LNCaP clone FGC (cell line): ENCODE measurements around the gene EML6.

Experiments
- DNase-seq: peaks from one replicate; pipeline ENCODE4 v3.0.0-alpha.2; 2011; ENCODE audit warnings: low read depth
- H3K4me3 ChIP-seq: 2 replicates; pipeline ENCODE4 v1.5.1; 2011; ENCODE audit warnings: mild to moderate bottlenecking, low read depth, low read length, control low read depth
- TF ChIP-seq, protein P1 (sequence below): IDR thresholded peaks from 2 replicates; pipeline ENCODE4 v1.5.1; 2012; ENCODE audit warnings: mild to moderate bottlenecking; ENCODE audit not compliant: control insufficient read depth, insufficient read depth; ENCODE audit errors: extremely low read depth

Gene EML6

DNA sequence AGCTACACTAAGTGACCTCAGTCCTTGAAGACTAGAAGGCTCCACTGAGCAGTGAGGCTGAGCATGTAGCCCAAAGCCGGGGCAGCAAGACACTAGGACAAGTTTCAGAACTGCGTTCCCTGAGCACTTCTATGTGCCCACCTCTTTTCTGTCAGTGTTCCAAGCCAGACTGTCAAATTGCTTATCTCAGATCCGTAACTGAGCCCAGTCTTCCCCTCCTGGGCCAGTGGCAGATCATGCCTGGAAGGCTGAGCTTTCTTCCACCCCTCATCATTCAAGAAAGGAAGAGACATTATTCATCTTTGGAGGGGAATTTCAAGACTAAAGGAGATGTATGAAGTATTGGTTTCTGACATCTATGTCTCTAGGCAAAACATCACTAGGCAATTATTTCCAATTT is 49.8 kb downstream of the EML6 start:
- DNase-seq, result no peak
- no peak overlapping the region for H3K4me3 ChIP-seq
- TF ChIP-seq, protein P1, sequence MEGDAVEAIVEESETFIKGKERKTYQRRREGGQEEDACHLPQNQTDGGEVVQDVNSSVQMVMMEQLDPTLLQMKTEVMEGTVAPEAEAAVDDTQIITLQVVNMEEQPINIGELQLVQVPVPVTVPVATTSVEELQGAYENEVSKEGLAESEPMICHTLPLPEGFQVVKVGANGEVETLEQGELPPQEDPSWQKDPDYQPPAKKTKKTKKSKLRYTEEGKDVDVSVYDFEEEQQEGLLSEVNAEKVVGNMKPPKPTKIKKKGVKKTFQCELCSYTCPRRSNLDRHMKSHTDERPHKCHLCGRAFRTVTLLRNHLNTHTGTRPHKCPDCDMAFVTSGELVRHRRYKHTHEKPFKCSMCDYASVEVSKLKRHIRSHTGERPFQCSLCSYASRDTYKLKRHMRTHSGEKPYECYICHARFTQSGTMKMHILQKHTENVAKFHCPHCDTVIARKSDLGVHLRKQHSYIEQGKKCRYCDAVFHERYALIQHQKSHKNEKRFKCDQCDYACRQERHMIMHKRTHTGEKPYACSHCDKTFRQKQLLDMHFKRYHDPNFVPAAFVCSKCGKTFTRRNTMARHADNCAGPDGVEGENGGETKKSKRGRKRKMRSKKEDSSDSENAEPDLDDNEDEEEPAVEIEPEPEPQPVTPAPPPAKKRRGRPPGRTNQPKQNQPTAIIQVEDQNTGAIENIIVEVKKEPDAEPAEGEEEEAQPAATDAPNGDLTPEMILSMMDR, result no peak

- TF ChIP-seq, protein P1, result no peak
- H3K4me3 ChIP-seq, result no peak overlapping the region
- no peak for DNase-seq
These were observed 50.4 kb downstream of the EML6 start for GRCh38 chr2:54773838-54774237.

- H3K4me3 ChIP-seq, result no peak overlapping the region
- DNase-seq, result no peak
- TF ChIP-seq, protein P1, result no peak
These were observed 52.2 kb downstream of the EML6 start for GRCh38 chr2:54775710-54776109.

DNA sequence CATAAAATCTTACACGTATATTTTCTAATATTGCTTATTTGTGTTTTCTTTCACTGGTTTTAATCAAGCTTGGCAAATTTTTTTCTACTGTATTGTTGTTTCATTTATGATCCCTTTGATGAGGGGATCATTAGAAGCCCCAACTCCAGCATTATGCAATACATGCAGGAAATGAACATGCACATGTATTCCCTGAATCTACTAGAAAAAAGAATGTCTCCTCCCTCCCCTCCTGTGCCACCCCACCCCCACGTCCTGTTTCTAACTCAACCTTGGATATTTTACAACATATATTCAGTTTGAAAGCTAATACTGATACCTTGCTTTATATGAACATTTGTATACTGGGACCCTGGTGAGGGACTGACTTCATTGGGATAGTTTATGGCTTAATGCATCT is 53.0 kb downstream of the EML6 start:
- DNase-seq, result no peak
- TF ChIP-seq, protein P1, result no peak
- H3K4me3 ChIP-seq, result no peak overlapping the region

DNA sequence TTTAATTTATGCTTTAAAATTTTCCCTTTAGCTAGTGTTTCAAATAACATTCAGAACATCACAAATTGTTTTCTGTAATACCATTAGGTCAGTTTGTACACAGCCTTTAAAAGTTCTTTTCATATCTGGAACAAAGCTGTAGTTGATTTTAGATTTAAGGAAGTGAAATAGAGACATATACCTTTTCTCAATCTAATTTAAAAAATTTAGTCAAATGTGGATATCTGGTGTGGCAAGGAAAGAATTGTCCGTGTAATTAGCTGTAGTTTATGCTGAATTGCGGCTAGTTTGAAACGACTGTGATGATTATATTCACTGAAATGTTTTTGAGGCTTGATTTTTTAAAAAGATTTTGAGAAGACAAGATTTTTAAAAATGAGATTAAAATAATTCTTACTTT is 59.9 kb downstream of the EML6 start:
- TF ChIP-seq, protein P1, result no peak
- DNase-seq, result no peak
- H3K4me3 ChIP-seq, result no peak overlapping the region

DNA sequence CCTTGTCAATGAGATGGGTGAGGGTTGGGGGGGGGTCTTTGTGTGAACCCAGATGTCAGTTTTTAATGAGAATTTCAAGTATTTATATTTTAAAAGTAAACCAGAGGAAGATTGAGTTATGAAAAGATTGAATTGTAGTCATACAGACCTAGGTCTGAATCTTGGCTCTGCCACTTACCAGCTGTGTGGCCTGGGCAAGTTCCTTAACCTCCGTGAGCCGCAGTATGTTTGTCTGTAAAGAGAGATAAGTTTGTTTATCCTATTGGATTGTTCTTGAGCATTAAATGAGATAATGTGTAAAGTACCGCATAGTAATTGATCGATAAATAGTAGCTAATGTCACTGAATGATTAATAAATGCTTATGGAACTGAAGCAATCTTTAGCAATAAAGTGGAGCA is 63.8 kb downstream of the EML6 start:
- H3K4me3 ChIP-seq, result no peak overlapping the region
- TF ChIP-seq, protein P1, result no peak
- DNase-seq, result no peak

GRCh38 chr2:54787755-54788366 is 64.4 kb downstream of the EML6 start:
- TF ChIP-seq, protein P1, result no peak
- no peak overlapping the region for H3K4me3 ChIP-seq
- DNase-seq, result no peak
